HepG2 (cell line): ENCODE results near the gene DENND5B. TPM values are rescaled to one million over a fixed set of nuclear protein-coding genes. Genes with fewer than 3 reads are reported as not detected.

Source experiments
- ATAC-seq: fragments of 200-7000 bp; cut with Tn5 transposase; 3 replicates; pipeline ENCODE4 v1.9.1; 2020; ENCODE audit warnings: mild to moderate bottlenecking, moderate library complexity
- BruUV-seq: library from RNA; stranded (reverse); fragments of 400-500 nt; replicated peaks from 2 replicates; lab custom pipeline; 2021; lab: Mats Ljungman, UMichigan
- CTCF ChIA-PET: fragments of 300-600 bp; formaldehyde crosslinking; extraction: SDS; loops from one replicate; lab custom pipeline; 2021; ENCODE audit warnings: low total read pairs, inconsistent platforms, low intra/inter-chr PET ratio; lab: Yijun Ruan, JAX
- POLR2A ChIA-PET: fragments of 350-600 bp; sonication (Branson Sonifier 250); formaldehyde crosslinking; loops from one replicate; lab custom pipeline; 2020; ENCODE audit warnings: antibody characterized with exemption, inconsistent platforms; lab: Yijun Ruan, JAX
- DNase-seq: peaks from one replicate; pipeline ENCODE4 v3.0.0-alpha.2; 2015; ENCODE audit warnings: low spot score
- FAIRE-seq: peaks from 3 replicates; lab custom pipeline; 2011; peaks lifted over from hg19 to GRCh38; lab: Jason Lieb, UNC
- H2AFZ ChIP-seq: one replicate; pipeline ENCODE4 v1.6.1; 2011; ENCODE audit warnings: low read length, inconsistent platforms
- H3K27ac ChIP-seq: fragments of 300-600 bp; 3 replicates; pipeline ENCODE4 v1.8.0; 2011; ENCODE audit warnings: mixed run types, mild to moderate bottlenecking, mixed read lengths, low read length, inconsistent platforms; ENCODE audit not compliant: insufficient read depth; ENCODE audit errors: extremely low read length
- H3K27me3 ChIP-seq, 2 experiments: fragments of 200-600 bp in 1 of 2; 2 replicates in 1 of 2; 3 replicates in 1 of 2; pipeline versions ENCODE4 v1.6.0 to v1.8.0; 2011; ENCODE audit warnings: low read length in 2 of 2, mild to moderate bottlenecking in 2 of 2, moderate library complexity in 2 of 2, inconsistent platforms in 1 of 2; ENCODE audit not compliant: insufficient read depth in 2 of 2, control insufficient read depth in 1 of 2
- H3K36me3 ChIP-seq, 2 experiments: fragments of 200-600 bp in 1 of 2; replicated peaks in 1 of 2; 2 replicates in 1 of 2; 3 replicates in 1 of 2; pipeline versions ENCODE4 v1.5.1 to v1.8.0; 2011; ENCODE audit warnings: low read length in 2 of 2, inconsistent platforms in 1 of 2; ENCODE audit not compliant: insufficient read depth in 2 of 2, control insufficient read depth in 1 of 2
- H3K4me1 ChIP-seq: 2 replicates; pipeline ENCODE4 v1.5.1; 2012; ENCODE audit warnings: low read length, inconsistent platforms; ENCODE audit not compliant: insufficient read depth
- H3K4me2 ChIP-seq: 2 replicates; pipeline ENCODE4 v1.6.0; 2011; ENCODE audit warnings: low read depth, low read length, inconsistent platforms
- H3K4me3 ChIP-seq, 3 experiments: fragments of 200-600 bp in 1 of 3; sonication (generic), shearing (Covaris generic) in 1 of 3; replicated peaks in 1 of 3; 2 replicates each; pipeline ENCODE4 v1.5.1; 2011 to 2016; ENCODE audit warnings: low read length in 3 of 3, inconsistent platforms in 2 of 3, low read depth in 2 of 3, mild to moderate bottlenecking in 2 of 3, control low read depth in 1 of 3, mixed read lengths in 1 of 3; ENCODE audit not compliant: insufficient read depth in 1 of 3
- H3K79me2 ChIP-seq: one replicate; pipeline ENCODE4 v1.6.1; 2011; ENCODE audit warnings: low read length, inconsistent platforms; ENCODE audit not compliant: insufficient read depth
- H3K9ac ChIP-seq: 2 replicates; pipeline ENCODE4 v1.6.0; 2011; ENCODE audit warnings: mild to moderate bottlenecking, low read depth, low read length, inconsistent platforms; ENCODE audit not compliant: insufficient read depth
- H3K9me3 ChIP-seq: 2 replicates; pipeline ENCODE4 v1.5.1; 2012; ENCODE audit warnings: mild to moderate bottlenecking, low read length
- H4K20me1 ChIP-seq: 2 replicates; pipeline ENCODE4 v1.6.0; 2011; ENCODE audit warnings: inconsistent platforms, mild to moderate bottlenecking, low read length, moderate library complexity; ENCODE audit not compliant: insufficient read depth
- MEIS1 ChIP-seq: sonication (generic); formaldehyde crosslinking; IDR thresholded peaks from 2 replicates; pipeline ENCODE4 v1.9.0; 2021; ENCODE audit warnings: mild to moderate bottlenecking, missing genetic modification reagents, moderate library complexity, borderline replicate concordance
- NFIC ChIP-seq: IDR thresholded peaks from 2 replicates; pipeline ENCODE4 v1.6.1; 2012; ENCODE audit warnings: mild to moderate bottlenecking, low read length, inconsistent platforms
- PRDM15 ChIP-seq: sonication (generic); formaldehyde crosslinking; IDR thresholded peaks from 2 replicates; pipeline ENCODE4 v1.4.0; 2020; ENCODE audit warnings: missing genetic modification reagents
- RBAK ChIP-seq: sonication (generic); formaldehyde crosslinking; IDR thresholded peaks from 2 replicates; pipeline ENCODE4 v1.5.1; 2020; ENCODE audit warnings: mild to moderate bottlenecking, missing genetic modification reagents
- REST ChIP-seq, 2 experiments: IDR thresholded peaks; 2 replicates each; pipeline ENCODE4 v1.6.1; 2011 to 2012; ENCODE audit warnings: low read length in 2 of 2, borderline replicate concordance in 1 of 2, low read depth in 1 of 2, mild to moderate bottlenecking in 1 of 2, moderate library complexity in 1 of 2
- SALL1 ChIP-seq: sonication (generic); formaldehyde crosslinking; IDR thresholded peaks from 2 replicates; pipeline ENCODE4 v1.8.0; 2022; ENCODE audit warnings: mild to moderate bottlenecking, missing genetic modification reagents
- THAP9 ChIP-seq: sonication (generic); formaldehyde crosslinking; IDR thresholded peaks from 2 replicates; pipeline ENCODE4; 2020; ENCODE audit warnings: missing genetic modification reagents, mild to moderate bottlenecking, borderline replicate concordance
- ZNF136 ChIP-seq: sonication (generic); formaldehyde crosslinking; IDR thresholded peaks from 2 replicates; pipeline ENCODE4 v1.8.1; 2022; ENCODE audit warnings: low read depth, mild to moderate bottlenecking, moderate library complexity, missing genetic modification reagents
- ZNF574 ChIP-seq: sonication (generic); formaldehyde crosslinking; IDR thresholded peaks from 2 replicates; pipeline ENCODE4 v1.4.0; 2020; ENCODE audit warnings: missing genetic modification reagents
- WGBS: methylation state at CpG from one replicate; pipeline ENCODE4 v1.1.6; 2017; ENCODE audit warnings: low lambda C conversion rate; 5-methylcytosine and 5-hydroxymethylcytosine counted together
- in situ Hi-C: cut with HindIII; loops from 2 replicates; pipeline ENCODE4 v1.10.0; 2017; ENCODE audit warnings: low pct_unique_long_range_greater_than_20kb; ENCODE audit not compliant: extremely low pct_ligation_motif_present
- intact Hi-C: fragments of 100-400 bp; cut with micrococcal nuclease; formaldehyde crosslinking; loops from one replicate; pipeline ENCODE4 v1.10.0; 2022; ENCODE audit not compliant: unreplicated experiment
- polyA plus RNA-seq, 8 experiments: library from polyadenylated mRNA; depleted of rRNA in 3 of 8; stranded (reverse) in 7 of 8; unstranded in 1 of 8; fragments of >200 nt; fragmentation: Illumina TruSeq in 4 of 8; extraction: Trizol in 4 of 8; gene quantifications; 2 replicates each; pipeline versions ENCODE4 v1.2.1 to v1.2.3, GENCODE V29; 2011 to 2016; ENCODE audit warnings: low read depth in 4 of 8, missing spikeins in 1 of 8, mixed read lengths in 1 of 8; ENCODE audit not compliant: insufficient read depth in 1 of 8
- total RNA-seq, 5 experiments: library from RNA; depleted of rRNA; stranded (reverse); fragments of >200 nt; fragmentation: Illumina TruSeq; extraction: Trizol; gene quantifications; 2 replicates each; pipeline ENCODE4 v1.2.3, GENCODE V29; 2016; ENCODE audit warnings: low read depth in 1 of 5

The DENND5B gene
- total and polyA plus RNA-seq, 2 of the 13 experiments (the other 11 are each of a cell fraction or from before 2014, with no cell fraction given), result 14.7 to 18.7 TPM

GRCh38 chr12:31406345-31406744, 184.6 kb downstream of the DENND5B start:
- ChIA-PET CTCF (no interaction called here), POLR2A (no interaction called here)
- H2AFZ ChIP-seq, result no peak overlapping the region
- peaks cover 3 to 14% of the 10 kb centered on the region in 2 experiments; a peak in 3 of 5 replicates for H3K36me3 ChIP-seq
- no TSS peak for BruUV-seq
- no peak for DNase-seq
- in situ Hi-C loops, result loop anchor here (25.0 kb wide), 1 partner anchor 106 kb away; no protein-coding TSS in a partner anchor
- FAIRE-seq, result no peak
- no peak overlapping the region for H3K27ac ChIP-seq
- no peak overlapping the region for H3K4me3 ChIP-seq
- H3K9ac ChIP-seq, result no peak overlapping the region
- 97% methylated on average over 1 of the region's 1 CpG for WGBS
- no peaks in the 10 kb centered on the region for H3K9me3 ChIP-seq
- H3K4me1 ChIP-seq, result no peaks in the 10 kb centered on the region
- no peaks in the 10 kb centered on the region for H3K79me2 ChIP-seq
- no peak for ATAC-seq
- H3K4me2 ChIP-seq, result no peak overlapping the region
- intact Hi-C loops, result loop anchor here (10.0 kb wide), 1 partner anchor 898 kb away; no protein-coding TSS in a partner anchor
- no peaks in the 10 kb centered on the region for H3K27me3 ChIP-seq
- no peaks in the 10 kb centered on the region for H4K20me1 ChIP-seq
- no peak for TF ChIP-seq ZNF574 (CRISPR knock-in tag)
- TF ChIP-seq MEIS1 (CRISPR knock-in tag), result no peak
- no peak for TF ChIP-seq NFIC
- no peak for TF ChIP-seq THAP9 (CRISPR knock-in tag)
- no peak for TF ChIP-seq RBAK (CRISPR knock-in tag)
- no peak for TF ChIP-seq ZNF136 (CRISPR knock-in tag)
- no peak for TF ChIP-seq SALL1 (CRISPR knock-in tag)
- TF ChIP-seq REST (IDR thresholded peaks at IDR 0.05; ENCODE audit: borderline replicate concordance in 1 of 2, low read depth in 1 of 2, low read length in 2 of 2), result no peak
- no peak for TF ChIP-seq PRDM15
